GM19467 (cell line): ENCODE results near the gene SUCLG2.

Experiments used
- ATAC-seq: cut with Tn5 transposase; IDR thresholded peaks from one replicate; pipeline ENCODE4 v1.9.1; 2021; ENCODE audit warnings: mild to moderate bottlenecking, moderate library complexity; ENCODE audit not compliant: unreplicated experiment

The SUCLG2 gene

DNA sequence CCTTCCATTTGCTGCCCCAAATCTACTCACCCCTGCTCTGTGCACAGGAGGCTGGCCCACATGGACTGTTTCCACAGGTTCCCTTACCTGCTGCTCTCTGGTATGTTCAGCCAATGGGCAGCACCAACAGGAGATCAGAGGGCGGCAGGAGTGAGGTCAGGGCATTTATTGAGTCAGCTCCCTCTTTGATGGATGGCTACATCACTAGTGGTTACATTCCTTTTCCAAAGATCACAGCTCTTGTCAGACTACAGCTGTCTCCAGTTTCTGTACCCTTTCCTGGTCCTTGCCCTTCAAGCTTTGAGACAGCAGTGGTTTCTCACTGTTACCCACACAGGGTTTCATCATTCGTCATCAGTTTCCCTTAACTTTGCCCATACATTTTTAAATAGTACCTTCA lies 325.1 kb downstream of the SUCLG2 start:
- no peak for ATAC-seq

DNA sequence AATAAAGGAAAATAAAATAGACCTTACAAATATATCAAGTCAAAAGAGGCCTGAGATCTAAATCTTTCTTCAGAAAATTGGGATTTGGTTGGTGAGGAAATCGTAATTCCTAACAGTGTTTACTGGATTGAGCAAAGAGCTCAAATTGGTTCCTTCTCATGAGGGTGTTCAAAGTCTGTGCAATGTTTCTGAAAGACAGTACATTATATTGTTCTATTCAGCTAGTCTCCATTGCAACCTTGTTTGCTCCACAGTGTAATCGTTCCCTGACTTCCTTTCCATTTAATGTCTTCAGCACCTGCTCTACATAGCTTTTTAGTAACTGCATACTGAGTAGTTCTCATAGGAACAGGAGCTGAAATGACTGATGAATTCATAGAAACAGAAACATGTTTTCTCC lies 326.8 kb downstream of the SUCLG2 start:
- ATAC-seq: no peak

DNA sequence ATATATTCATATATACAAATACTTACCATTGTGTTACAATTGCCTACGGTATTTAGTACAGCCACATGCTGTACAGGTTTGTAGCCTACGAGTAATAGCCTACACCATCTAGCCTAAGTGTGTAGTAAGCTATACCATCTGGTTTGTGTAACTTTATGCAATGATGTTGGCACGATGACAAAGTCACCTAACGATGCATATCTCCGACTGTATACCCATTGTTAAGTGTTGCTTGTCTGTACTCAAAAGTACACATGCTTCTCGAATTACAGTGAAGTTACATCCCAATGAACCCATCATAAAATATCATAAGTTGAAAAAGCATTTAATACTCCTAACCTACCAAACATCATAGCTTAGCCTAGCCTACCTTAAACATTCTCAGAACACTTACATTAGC lies 329.2 kb downstream of the SUCLG2 start:
- no peak for ATAC-seq
